Daoy (cell line): ENCODE data around the gene DSCAM. TPM values are rescaled to one million over a fixed set of nuclear protein-coding genes. Genes with fewer than 3 reads are reported as not detected.

ENCODE experiments used
- DNase-seq: peaks from one replicate; pipeline ENCODE4 v3.0.0-alpha.2; 2015; ENCODE audit warnings: low read depth
- total RNA-seq: library from RNA; depleted of rRNA; stranded (reverse); fragments of >200 nt; shearing (Covaris generic); gene quantifications from 2 replicates; pipeline ENCODE4 v1.2.3, GENCODE V29; 2014

DSCAM gene
- total RNA-seq, 1 experiment from 2014 or later, result 0.63 TPM

DNA sequence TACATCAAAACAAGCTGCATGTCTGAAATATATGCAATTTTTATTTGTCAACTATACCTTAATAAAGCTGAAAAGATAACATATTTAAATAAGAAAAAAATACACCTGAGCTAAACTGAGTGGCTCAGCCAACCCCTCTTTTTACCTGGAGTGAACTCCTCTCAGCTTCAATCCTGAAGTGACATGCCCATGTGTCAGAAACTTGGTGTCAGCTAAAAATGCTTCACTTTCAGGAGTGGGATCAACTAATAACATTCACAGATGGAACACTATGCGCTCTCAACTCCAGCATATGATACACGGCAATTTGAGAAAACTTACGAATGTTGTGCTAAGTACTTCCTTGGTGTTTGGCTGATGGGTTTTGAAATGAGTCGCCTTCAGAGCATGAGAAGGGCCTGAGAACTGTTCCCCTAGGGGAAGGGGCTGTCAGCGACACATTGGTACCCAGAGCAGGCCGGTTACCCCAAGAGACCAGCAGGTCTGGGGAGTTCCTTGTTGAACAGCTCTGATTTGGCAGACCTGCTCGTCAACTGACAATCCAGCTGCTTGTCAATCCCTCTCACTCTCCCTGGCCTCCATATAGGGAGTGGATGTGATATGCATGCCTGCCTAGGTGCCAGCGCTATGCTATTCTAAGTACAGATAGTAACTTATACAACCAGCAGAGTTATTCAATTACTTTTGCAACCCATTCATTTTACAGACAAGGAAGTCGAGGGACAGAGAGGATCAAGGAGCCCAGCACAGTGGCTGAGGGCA, 712.0 kb downstream of the DSCAM start:
- DNase-seq, result no peak

DNA sequence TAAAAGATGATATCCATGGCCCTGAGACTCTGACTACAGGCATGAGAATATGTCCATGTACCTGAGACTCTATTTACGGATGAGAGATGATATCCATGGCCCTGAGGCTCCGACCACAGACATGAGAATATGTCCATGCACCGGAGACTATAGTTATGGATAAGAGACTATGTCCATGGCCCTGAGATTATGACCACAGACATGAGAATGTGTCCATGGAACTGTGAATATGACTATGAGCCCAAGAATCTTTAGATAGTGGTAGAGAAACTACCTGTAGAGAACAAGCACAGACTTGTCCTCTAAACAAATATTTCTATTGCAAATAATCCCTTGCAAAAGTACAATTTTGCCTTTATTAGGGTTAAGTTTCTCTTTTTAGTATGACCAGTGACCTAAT, 716.5 kb downstream of the DSCAM start:
- DNase-seq, result no peak

DNA sequence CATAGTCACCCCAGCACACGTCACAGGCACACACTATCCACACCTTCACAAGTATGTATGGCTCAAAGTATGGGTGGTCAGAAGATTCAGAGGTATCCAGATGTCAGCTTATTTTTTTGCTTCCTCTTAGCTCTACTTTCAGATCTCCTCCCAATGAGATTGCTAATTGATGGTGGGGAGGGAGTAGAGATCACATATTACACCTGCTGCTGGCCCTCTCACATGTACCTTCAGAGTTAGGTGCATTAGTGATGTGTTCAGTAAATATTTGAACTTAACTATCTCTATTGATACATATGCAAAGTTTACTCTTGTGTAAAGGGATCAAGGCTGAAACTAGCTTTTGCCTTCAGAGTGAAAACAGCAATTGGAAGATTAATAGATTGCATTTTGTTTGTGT, 717.1 kb downstream of the DSCAM start:
- DNase-seq, result no peak

DNA sequence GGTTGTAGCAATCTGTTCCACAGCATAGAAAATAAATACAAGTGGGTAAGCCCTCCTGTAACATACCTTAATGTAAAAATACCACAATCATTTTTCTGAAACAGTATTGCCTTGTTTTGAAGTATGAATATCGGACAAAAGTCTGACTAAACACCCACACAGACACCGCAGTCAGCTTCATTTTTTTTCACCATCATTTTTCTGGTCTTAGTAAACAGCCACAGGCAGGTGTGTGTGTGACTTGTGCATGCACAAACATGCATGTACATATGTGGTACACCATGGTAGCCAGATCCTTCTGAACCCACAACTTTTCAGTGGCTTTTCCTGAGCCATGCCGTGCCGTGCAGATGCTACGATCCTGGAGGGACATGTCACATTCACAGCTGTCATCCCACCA, 718.1 kb downstream of the DSCAM start:
- no peak for DNase-seq

DNA sequence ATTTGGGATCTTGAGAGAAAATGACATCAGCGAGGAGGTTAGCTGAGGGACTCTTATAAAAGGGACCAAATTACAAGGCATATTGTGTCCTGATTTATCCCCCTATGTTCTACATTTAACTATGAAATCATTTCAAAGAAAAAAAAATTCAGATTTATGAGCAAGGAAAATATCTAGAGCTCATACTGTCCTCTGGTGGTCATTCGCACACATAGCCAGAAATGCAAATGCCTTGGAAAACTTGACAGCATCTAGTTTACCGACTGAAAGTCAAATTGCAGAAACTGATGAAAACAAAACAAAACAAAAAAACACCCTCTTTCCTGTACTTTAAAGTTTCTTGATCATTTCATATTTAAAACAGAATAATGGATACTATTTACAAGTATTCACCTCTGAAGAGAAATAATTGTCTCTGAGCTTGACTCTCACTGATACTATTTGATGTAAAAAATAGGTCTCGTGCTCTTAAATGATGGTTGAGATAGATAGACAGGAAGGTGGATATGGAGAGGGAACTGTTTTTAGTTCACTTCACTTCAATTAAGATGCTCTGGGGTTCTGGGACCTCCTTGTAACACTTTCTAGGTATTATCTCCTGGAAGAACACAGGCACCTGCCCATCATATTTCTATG, 725.9 kb downstream of the DSCAM start:
- DNase-seq, result peak; percentile 15

DNA sequence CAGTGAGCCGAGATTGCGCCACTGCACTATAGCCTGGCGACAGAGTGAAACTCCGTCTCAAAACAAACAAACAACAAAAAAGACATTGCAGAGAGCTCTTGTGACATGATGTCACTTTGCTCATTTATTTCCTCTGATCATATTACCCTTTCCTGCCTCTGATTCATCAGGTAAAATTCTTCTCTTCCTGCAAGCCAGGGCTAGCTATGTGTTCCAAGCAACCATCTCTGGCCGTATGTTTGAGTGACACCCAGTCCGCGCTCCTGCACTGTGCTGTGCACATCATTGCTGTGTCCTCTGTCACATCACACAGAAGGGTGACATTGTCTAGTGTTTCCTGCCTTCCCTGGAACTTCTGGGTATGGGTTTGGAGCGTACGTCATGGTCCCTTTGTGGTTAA, 728.4 kb downstream of the DSCAM start:
- DNase-seq, result peak; percentile 30

DNA sequence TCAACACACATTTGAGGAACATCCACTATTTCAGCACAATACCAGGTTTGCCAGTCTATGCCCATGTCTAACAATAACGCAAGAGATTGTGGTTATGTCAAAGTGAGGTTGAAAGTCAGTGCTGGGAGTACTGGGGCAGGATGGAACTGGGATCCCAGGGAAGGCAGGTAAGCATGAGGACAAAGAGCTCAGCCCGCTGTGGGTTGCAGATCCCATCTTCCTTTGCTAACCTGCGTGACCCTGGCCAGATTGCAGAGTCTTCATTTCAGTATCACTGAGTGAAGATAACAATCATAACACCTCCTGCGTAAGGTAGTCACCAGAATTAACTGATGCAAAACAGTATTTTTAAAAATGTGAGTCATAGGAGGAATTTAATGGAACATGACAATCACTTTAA, 729.7 kb downstream of the DSCAM start:
- no peak for DNase-seq

DNA sequence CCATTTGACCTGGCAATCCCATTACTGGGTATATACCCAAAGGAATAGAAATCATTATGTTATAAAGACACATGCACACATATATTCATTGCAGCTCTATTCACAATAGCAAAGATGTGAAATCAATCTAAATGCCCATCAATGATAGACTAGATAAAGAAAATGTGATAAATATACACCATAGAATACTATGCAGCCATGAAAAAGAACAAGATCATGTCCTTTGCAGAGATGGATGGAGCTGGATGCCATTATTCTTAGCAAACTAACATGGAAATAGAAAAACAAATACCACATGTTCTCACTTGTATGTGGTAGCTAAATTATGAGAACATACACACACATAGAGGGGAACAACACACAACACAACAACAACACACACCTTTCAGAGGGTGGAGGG, 731.2 kb downstream of the DSCAM start:
- DNase-seq, result no peak

DNA sequence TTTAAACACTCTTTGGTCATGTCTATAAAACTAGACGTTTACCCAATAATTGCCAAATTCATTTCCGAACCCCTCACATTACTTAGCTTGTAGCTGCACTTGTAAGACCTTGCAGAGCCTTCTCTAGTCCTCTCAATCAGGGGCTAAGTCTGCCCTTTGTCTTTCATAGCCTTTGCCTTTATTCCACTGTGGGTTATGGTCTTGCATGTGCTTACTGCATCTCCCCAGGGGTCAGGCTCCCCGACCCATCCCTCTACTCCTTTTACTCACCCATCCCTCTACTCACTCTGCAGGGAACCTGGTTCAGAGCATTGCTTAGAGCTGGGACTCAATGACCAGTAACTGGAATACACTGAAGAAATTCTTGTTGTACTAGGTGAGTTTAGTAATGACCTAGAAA, 744.3 kb downstream of the DSCAM start:
- no peak for DNase-seq

DNA sequence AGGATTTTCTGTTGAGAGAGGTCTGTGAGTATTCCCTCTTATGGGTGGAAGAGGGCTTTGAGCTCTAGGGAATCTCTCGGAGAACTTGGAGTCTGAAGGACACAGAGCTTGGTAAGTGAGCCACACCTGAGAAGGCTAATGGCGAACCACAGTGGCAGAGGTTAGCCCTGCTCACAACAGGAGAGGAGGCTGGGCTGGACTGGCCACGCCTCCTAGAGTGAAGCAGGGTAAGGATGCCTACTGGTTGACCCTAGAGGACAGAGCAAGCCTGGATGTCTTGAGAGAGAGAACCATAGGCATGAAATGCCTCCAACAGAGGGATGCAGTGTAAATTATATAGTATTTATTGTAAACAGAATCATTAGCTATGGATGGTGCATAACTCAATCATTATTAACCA, 747.1 kb downstream of the DSCAM start:
- DNase-seq, result no peak

DNA sequence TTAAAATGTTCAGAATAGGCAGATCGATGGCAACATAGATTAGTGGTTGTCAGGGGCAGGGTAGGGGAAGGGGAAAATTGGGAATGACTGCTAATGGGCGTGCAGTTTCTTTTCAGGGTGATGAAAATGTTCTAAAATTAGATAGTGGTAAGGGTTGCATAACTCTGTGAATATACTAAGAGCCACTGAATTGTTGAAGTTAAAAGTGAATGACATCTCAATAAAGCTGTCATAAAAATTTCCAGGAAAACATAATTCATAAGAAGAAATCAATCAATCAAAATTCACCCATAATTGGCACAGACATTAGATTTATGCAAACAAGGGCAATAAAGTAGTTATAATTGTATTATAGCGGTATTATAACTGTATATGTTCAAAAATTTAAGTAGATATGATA, 751.5 kb downstream of the DSCAM start:
- DNase-seq, result no peak

DNA sequence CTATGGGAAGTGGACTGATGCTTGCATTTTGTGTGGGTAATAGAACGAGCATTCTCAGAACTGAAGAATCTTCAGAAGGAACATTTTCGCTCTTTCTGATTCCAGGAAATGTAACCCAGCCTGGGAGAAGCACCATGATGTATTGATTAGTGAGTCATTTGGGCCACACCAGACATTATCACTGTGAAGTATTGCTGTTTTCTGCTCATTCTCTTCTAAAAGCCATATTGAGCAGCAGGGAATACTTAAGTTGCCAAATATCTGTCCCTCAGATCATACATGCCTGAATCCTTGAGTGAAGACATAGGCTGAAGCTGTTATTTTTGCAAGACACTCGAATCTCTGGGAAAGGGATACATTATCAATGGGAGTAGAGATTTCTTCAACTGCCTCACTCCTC, 766.6 kb downstream of the DSCAM start:
- DNase-seq, result no peak

DNA sequence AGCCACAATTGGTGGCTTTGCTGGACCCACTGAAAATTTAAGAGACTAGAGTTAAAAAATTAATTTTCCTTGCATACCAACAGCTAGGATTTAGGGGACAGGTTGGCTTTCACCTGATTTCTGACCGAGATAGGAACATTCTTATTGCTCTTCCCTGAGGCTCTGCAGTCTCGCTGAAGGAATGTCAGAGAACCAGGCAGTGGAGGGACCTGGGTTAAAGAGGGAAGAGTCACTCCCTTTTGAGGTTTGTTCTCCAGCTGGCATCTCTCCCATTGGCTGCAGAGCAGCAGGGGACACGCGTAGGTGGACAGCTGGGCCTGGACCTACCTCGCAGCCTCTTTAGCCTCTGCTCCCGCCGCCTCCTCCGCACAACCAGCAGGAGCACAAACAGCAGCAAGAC, 772.2 kb downstream of the DSCAM start:
- DNase-seq, result no peak

DNA sequence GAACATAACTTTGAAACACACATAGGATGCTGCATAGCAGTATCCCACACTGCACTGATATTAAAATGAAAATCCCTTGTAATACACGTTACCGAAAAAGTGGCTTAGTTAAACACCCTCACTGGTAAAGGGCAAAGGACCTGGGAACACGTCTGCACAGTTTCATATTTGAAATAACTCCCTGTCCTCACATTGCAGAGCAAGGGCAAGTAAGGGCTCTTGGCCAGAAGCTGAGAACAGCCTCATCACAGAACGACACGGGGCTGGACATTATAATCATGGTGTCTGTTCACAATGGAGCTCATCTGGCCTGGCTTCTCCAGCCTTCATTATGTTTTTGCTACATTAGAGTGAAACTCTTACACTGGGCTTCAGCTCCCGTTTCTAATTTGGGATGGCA, 772.8 kb downstream of the DSCAM start:
- no peak for DNase-seq

DNA sequence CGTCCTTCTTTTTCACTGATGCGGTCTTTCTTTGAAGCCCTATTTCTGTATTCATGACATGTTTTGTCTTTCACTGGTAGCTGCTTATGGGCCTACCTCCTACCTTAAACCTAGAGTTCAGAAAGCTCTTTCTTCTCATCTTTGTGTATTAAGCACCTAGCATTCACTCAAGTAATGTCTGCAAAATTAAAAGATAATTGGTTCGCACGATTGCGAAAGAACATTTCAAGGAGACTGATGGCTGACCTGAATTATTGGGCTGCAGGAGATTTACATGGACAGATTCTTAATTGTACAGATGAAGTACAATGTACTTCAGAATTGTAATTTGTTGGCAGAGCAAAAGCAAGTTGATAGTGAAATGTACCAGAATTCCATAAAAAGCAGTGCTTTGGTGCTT, 773.3 kb downstream of the DSCAM start:
- no peak for DNase-seq

DNA sequence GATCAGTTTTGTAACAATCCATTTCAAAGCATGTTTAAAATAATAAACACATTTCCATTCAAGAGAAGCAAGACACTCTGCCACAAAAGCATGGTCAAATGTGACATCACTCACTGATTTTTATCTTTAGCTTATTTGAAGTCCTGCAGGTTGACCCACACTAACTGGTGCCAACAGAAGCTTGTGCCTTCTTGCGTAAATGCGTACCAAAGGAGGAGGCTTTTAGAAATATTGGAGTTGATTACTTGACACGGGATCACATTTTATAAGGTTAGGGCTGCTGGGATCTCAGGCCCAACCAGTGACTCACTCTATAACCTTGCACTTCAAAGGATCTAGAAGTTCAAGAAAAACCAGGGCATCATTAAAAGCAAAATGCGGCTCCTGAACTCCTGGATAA, 776.1 kb downstream of the DSCAM start:
- DNase-seq, result no peak

DNA sequence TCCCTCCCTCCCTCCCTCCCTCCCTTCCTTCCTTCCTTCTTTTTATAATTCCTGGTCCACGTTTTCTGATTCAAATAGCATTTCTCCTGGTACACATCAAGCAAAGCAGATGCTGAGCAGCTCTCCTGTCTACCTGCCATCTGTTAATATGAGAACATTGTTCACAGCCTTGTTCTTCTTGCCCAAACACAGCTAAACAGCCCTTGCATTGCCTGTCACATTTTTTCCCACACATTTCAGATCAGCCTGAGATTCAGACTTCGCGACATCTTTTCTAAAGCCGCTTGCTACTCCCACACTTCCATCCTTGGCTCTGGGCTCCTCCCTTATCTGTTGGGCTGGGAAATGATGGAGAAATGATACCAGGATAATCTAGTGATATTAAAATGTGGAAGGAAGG, 779.2 kb downstream of the DSCAM start:
- DNase-seq, result no peak

DNA sequence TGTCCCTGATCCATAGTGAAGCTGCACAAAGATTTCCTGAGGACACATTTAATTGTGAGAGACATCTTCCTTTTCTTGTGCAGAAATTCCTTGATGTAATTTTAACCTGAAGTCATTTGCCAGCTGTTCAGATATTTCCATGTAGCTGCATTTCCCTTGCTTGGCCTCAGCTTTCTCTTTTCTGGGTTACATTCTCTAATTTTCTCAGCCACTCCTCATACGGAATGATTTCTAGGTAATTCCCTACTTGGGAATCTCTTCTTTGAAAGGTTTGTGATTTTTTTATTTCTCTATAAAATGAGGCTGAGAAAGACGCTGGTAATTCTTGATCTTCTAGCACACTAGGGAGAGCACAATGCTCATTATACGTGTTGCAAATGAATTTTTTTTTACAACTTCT, 780.7 kb downstream of the DSCAM start:
- no peak for DNase-seq

DNA sequence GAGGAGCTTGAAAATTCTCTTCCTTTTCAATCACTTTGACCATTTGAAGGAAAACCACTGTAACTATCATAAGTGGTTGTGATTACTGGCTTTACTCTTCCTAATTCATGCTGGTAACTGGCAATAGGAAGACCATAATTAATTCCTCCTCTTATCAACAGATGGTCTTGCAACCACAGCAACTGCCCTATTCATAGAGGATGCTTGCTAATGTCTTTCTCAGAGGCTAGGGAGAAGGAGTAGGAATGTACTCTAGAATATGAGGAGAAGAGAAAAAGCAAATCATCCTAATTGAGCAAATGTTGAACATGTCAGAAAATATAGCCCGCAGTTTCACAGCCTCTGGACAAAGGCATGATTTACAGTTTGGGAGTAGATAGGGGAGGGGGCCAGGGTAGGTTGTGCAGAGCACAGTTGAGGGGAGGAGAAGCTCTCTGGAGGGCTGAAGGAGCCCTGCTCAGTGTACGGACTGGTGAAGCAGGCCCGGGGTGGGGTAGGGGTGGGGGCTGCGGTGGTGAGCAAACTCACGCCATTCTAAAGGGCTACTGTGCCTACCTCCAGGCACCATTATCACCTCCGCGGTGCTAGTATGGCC, 786.8 kb downstream of the DSCAM start:
- DNase-seq, result no peak

DNA sequence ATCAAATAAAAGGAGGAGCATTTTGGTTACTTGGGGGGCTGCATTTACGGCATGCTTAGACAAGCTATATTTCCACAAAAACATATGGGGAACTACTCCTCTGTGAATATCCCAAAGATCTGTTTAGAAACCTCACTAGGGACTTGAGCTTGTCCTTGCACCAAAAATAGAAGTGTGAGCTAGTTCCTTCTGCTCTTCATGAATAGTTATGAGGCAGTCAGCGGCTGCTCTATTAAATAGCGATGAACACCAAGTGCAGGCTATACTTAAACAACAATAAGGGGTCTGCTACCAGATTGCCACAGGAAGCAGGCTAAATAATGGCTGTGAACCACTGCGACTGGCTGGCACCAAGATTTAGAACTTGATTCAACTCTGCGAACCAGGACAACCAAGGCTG, 789.6 kb downstream of the DSCAM start:
- no peak for DNase-seq

DNA sequence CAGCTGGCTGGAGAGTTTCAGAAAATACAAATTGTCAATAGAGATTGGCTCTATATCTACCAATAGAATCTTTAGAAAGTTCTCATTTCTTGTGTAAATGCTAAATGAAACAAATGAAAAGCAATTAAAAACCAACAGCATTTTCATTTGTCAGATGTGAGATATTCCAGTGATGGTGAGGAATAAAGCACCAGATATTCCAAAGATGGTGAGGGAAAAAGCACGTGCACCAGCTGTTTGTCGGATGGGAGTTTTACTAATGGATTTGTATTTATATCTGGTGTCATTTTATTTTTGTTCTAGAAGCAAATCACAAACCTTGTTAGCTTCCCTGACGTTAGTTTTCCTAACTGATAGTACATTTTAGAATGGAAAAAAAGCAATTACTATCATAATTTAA, 790.9 kb downstream of the DSCAM start:
- DNase-seq, result no peak

DNA sequence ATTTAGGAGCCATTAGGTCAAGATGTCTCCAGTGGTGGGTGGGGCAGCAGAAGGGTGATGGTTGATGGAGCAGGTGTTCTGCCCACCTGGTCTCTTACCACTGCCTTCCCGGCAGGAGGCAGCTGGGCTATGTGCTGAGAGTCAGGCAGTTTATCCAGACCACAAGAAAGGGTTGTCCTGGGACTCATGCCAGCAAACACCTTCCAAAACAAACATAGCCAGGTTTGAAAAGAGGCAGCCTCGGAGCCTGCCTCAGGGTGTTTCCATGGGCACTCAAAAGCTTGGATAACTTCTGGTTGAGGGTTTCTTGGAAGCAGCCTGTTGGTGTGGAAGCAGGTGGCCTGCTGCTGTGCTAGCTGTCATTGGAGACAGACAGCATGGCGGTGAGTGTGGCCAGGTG, 792.6 kb downstream of the DSCAM start:
- DNase-seq, result peak; percentile 62

DNA sequence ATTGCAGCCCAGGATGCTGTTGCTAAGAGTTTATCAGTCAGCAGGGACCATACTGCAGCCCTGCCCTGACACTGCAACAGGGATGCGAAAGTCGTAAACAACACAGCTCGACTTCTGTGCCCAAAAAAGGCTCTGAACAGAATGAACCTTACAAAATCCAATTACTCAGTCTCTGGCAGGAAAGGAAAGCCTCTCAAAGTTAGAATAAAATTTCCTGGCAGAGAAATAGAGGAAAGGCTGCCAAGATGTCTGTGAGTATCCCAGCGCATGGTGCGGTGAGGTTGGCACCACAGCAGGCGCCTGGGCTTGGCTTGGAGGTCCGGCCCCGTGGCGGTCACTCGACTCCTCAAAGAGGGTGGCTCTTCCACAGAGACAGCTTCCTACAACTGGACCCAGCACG, 794.0 kb downstream of the DSCAM start:
- no peak for DNase-seq
